ENCODE results near the gene GABBR2. TPM values are rescaled to one million over a fixed set of nuclear protein-coding genes. Genes with fewer than 3 reads are reported as not detected.
A peak's percentile ranks its signal among the peaks of the same experiment; 100 is the strongest.

The GABBR2 gene
- total and polyA plus RNA-seq, 2 of the 8 experiments (the other 6 are each of a cell fraction or from before 2014, with no cell fraction given) = 0.50 to 1.2 TPM

DNA sequence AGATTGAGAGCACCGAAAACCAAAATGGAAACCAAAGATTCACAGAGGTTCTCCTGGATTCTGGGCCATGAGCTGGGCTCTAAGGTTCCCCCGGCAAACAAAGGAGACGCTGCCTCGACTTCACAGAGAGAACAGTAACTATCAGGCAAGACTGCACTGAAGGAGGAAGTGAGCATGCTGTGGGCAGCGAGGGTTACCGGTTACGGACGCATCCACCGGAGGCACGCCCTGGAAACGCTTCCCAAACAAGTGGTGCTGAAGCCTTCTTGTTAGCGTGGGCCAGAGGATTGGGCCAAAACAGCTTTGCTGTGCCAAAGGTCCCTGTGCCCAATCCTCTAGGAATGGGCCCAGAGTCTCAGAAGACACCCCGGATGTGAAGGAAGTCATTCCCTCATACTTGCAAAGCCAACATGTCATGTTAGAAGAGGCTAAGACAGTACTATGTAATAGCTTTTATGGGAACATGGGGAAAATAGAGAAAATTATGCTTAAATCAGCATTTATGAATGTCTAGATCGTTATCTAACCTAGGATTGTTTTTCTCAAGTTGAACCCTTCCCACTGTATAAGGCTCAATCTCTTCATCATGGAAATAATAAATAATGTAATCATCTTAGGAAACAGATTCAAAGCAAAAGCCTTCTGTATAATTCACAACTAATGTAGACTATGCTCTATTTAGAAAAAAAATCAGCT, 145.4 kb downstream of the GABBR2 start:
- no peak overlapping the region for H3K56ac ChIP-seq (replicated peaks; ENCODE audit: insufficient read length, low read depth, low read length)
- no peak overlapping the region for H2AK5ac ChIP-seq (ENCODE audit: low read depth, low read length)
- H3K9ac ChIP-seq (replicated peaks in 1 of 4; ENCODE audit: extremely low read depth in 1 of 4, low read depth in 3 of 4, low read length in 3 of 4) = no peak overlapping the region
- no peak overlapping the region for H3K18ac ChIP-seq (ENCODE audit: extremely low read depth, low read length)
- FAIRE-seq = no peak
- H3K4ac ChIP-seq (replicated peaks; ENCODE audit: insufficient read length, low read depth, low read length) = no peak overlapping the region
- no peaks in the 10 kb centered on the region for H3K36me3 ChIP-seq (ENCODE audit: control insufficient read depth in 2 of 4, insufficient read depth in 4 of 4, low read length in 3 of 4)
- no peaks in the 10 kb centered on the region for H3K27me3 ChIP-seq (replicated peaks in 1 of 4; ENCODE audit: control insufficient read depth in 3 of 4, extremely low read depth in 1 of 4, insufficient read depth in 3 of 4, low read length in 3 of 4)
- POLR2A ChIA-PET (ENCODE audit: partially characterized antibody) = no interaction called here
- H4K91ac ChIP-seq (replicated peaks; ENCODE audit: insufficient read length, low read length) = no peak overlapping the region
- H3K4me1 ChIP-seq (replicated peaks in 1 of 4; ENCODE audit: control insufficient read depth in 3 of 4, insufficient read depth in 4 of 4, low read length in 3 of 4) = no peaks in the 10 kb centered on the region
- no peak overlapping the region for H2BK5ac ChIP-seq (ENCODE audit: low read depth, low read length)
- no peak overlapping the region for H2BK12ac ChIP-seq (ENCODE audit: low read depth, low read length)
- no peak overlapping the region for H3K27ac ChIP-seq (ENCODE audit: low read depth, low read length)
- no peak overlapping the region for H2BK20ac ChIP-seq (ENCODE audit: low read length)
- H3K79me2 ChIP-seq (ENCODE audit: control insufficient read depth in 1 of 2, insufficient read depth in 2 of 2, low read length in 2 of 2) = no peaks in the 10 kb centered on the region
- H2BK15ac ChIP-seq (ENCODE audit: low read length) = no peak overlapping the region
- no peak for TF ChIP-seq USF2 (IDR thresholded peaks at IDR 0.05; ENCODE audit: low read length)
- peak; percentile 21; the same call in 1 of the 2 replicates for TF ChIP-seq MAFK (IDR thresholded peaks at IDR 0.05; ENCODE audit: low read depth, low read length)
- CTCF ChIA-PET (ENCODE audit: partially characterized antibody) = no interaction called here
- no peak overlapping the region for H3K4me2 ChIP-seq (ENCODE audit: insufficient read depth in 1 of 2, low read depth in 2 of 2, low read length in 2 of 2)
- peaks cover 0 to 2% of the 10 kb centered on the region in 2 experiments for H4K20me1 ChIP-seq (replicated peaks in 1 of 2; ENCODE audit: control insufficient read depth in 1 of 2, insufficient read depth in 2 of 2, low read length in 2 of 2)
- H4K5ac ChIP-seq (ENCODE audit: insufficient read length, low read depth, low read length) = no peak overlapping the region
- H3K4me3 ChIP-seq (ENCODE audit: extremely low read depth in 1 of 4, insufficient read depth in 2 of 4, low read depth in 3 of 4, low read length in 4 of 4) = no peak overlapping the region
- peaks cover 2% of the 10 kb centered on the region; the same call in 1 of the 2 replicates for H3K23me2 ChIP-seq (ENCODE audit: low read depth, low read length)
- no peak overlapping the region for H2BK120ac ChIP-seq (replicated peaks; ENCODE audit: low read depth, low read length)
- no peak overlapping the region for H2AFZ ChIP-seq (ENCODE audit: low read length)
- no peak overlapping the region for H4K8ac ChIP-seq (ENCODE audit: extremely low read depth, insufficient read depth, low read length)
- H3K9me3 ChIP-seq (ENCODE audit: insufficient read depth in 2 of 2, low read depth in 1 of 2, low read length in 1 of 2) = no peaks in the 10 kb centered on the region
- no peaks in the 10 kb centered on the region for H3K79me1 ChIP-seq (ENCODE audit: low read depth, low read length)
- no peak for DNase-seq (ENCODE audit: low read depth in 1 of 2, low spot score in 2 of 2)
- H3K23ac ChIP-seq (ENCODE audit: insufficient read length) = no peak overlapping the region
- H3K14ac ChIP-seq (ENCODE audit: insufficient read length) = no peak overlapping the region
- 91% methylated on average over 14 of the region's 14 CpGs; no CpG with 5 or more reads in 1 of the 2 experiments for WGBS, 2 experiments (ENCODE audit: extremely low coverage in 1 of 2, insufficient coverage in 1 of 2, insufficient read length in 1 of 2, insufficient replicate concordance in 2 of 2, low coverage in 1 of 2, low lambda C conversion rate in 2 of 2, missing lambda C conversion rate in 1 of 2)

All from H1 (cell line).